Measurements from ENCODE around the gene MDN1.

The MDN1 gene

GRCh38 chr6:89618026-89618425, 201.6 kb downstream of the MDN1 start:
- TF ChIP-seq, protein P1, sequence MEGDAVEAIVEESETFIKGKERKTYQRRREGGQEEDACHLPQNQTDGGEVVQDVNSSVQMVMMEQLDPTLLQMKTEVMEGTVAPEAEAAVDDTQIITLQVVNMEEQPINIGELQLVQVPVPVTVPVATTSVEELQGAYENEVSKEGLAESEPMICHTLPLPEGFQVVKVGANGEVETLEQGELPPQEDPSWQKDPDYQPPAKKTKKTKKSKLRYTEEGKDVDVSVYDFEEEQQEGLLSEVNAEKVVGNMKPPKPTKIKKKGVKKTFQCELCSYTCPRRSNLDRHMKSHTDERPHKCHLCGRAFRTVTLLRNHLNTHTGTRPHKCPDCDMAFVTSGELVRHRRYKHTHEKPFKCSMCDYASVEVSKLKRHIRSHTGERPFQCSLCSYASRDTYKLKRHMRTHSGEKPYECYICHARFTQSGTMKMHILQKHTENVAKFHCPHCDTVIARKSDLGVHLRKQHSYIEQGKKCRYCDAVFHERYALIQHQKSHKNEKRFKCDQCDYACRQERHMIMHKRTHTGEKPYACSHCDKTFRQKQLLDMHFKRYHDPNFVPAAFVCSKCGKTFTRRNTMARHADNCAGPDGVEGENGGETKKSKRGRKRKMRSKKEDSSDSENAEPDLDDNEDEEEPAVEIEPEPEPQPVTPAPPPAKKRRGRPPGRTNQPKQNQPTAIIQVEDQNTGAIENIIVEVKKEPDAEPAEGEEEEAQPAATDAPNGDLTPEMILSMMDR (IDR thresholded peaks at IDR 0.05; ENCODE audit: low read length, missing control alignments), result no peak
- H3K4me3 ChIP-seq (replicated peaks; ENCODE audit: low read depth, low read length), result no peak overlapping the region
- no peak for DNase-seq (ENCODE audit: low read depth)

- no peak overlapping the region for H3K4me3 ChIP-seq (replicated peaks; ENCODE audit: low read depth, low read length)
- TF ChIP-seq, protein P1 (IDR thresholded peaks at IDR 0.05; ENCODE audit: low read length, missing control alignments), result no peak
- DNase-seq (ENCODE audit: low read depth), result no peak
These were observed 203.1 kb downstream of the MDN1 start for GRCh38 chr6:89616531-89616930.

- H3K4me3 ChIP-seq (replicated peaks; ENCODE audit: low read depth, low read length), result no peak overlapping the region
- no peak for DNase-seq (ENCODE audit: low read depth)
- TF ChIP-seq, protein P1 (IDR thresholded peaks at IDR 0.05; ENCODE audit: low read length, missing control alignments), result no peak
These were observed 203.7 kb downstream of the MDN1 start for GRCh38 chr6:89615882-89616281.

DNA sequence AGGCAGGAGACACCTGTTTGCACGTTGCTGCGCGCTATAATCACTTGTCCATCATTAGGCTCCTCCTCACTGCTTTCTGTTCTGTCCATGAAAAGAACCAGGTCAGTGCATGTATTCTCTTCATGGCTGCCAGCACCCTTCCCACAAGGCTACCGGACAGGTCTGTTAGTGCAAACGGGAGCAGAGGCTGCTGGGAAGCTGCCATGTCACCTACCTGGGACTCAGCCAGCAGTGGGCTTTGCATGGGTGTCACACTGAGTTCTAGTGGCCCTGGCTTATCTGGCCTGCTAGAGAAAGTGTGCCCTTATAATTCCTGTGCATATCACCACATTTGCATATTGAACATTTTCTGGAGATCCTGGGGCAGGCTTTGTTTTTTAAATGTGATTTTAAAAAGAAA, 205.8 kb downstream of the MDN1 start:
- no peak overlapping the region for H3K4me3 ChIP-seq (replicated peaks; ENCODE audit: low read depth, low read length)
- DNase-seq (ENCODE audit: low read depth), result no peak
- TF ChIP-seq, protein P1 (IDR thresholded peaks at IDR 0.05; ENCODE audit: low read length, missing control alignments), result no peak

DNA sequence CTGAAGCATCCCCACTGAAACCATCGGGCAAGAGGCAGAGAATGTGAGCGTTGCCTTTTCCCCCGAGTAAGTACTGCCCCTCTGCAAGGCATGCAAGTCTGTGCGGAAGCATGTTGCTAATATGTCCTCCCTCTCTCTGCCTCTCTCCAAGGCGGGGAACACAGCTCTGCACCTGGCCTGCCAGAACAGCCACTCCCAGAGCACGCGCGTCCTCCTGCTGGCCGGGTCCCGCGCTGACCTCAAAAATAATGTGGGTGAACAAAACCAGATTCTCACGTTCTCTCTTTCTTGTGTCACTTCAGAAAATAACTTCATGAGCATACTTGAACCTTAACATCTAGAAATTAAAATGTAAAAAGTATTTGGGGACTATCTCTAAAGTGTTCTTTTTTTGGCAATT, 207.5 kb downstream of the MDN1 start:
- TF ChIP-seq, protein P1 (IDR thresholded peaks at IDR 0.05; ENCODE audit: low read length, missing control alignments), result no peak
- no peak for DNase-seq (ENCODE audit: low read depth)
- H3K4me3 ChIP-seq (replicated peaks; ENCODE audit: low read depth, low read length), result no peak overlapping the region

DNA sequence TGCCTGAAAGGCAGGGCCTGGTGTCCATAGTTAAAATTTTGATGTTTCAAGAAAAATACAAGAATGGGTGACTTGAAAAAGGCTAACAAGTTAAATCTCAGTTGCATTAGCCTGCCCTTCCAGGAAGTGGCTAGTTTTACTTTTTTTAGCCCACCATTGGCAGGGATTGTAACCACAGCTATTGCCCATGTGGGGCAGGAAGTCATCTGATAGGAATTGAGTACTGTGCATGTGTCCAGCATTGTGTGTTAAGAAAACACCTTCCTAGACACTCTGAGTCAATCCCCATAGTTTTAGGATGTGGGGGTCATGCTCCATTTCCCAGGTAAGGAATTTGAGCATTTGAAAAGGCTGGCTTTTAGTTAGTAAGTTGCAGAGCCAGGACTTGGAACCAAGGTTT, 207.9 kb downstream of the MDN1 start:
- TF ChIP-seq, protein P1 (IDR thresholded peaks at IDR 0.05; ENCODE audit: low read length, missing control alignments), result no peak
- DNase-seq (ENCODE audit: low read depth), result peak; percentile 3
- H3K4me3 ChIP-seq (replicated peaks; ENCODE audit: low read depth, low read length), result no peak overlapping the region

DNA sequence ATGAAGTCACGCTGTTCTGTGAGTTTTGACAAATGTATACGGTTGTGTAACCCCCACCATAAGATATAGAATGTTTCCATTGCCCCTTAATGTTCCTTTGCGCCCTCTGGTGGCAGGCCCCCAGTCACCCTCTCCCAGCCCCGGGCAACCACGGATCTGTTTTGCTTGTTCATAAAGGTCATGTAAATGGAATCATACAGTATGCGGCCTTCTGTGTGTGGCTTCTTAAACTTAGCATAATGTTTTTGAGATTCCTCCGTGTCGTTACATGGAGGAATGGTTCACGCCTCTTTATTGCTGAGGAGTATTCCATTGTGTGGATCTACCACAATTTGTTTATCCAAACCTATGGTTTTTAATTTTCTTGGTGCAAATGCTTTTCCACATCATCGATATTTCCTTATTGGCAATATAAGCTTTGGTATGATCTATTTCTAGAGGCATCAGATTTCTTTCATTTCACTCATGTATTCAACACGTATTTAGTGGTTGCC, 209.4 kb downstream of the MDN1 start:
- H3K4me3 ChIP-seq (replicated peaks; ENCODE audit: low read depth, low read length), result no peak overlapping the region
- TF ChIP-seq, protein P1 (IDR thresholded peaks at IDR 0.05; ENCODE audit: low read length, missing control alignments), result peak; percentile 91
- DNase-seq (ENCODE audit: low read depth), result peak; percentile 58

All from fibroblast of pulmonary artery (primary cell).